Body of pancreas (tissue), 4 donors: Measurements from ENCODE around the gene DNAI1.

Source experiments
- POLR2A ChIP-seq, 3 donors: fragments of 450-650 bp; IDR thresholded peaks; one replicate each; pipeline ENCODE4 v1.6.1; 2016; ENCODE audit warnings: antibody characterized with exemption in 3 of 3, mild to moderate bottlenecking in 2 of 3
- TF ChIP-seq, protein P1 (sequence below), 7 experiments: fragments of 450-650 bp in 4 of 7; fragments of 200-600 bp in 3 of 7; sonication (generic) in 3 of 7; IDR thresholded peaks; one replicate each; pipeline ENCODE4 v1.5.1; 2016 to 2019; ENCODE audit warnings: antibody characterized with exemption in 7 of 7

DNA sequence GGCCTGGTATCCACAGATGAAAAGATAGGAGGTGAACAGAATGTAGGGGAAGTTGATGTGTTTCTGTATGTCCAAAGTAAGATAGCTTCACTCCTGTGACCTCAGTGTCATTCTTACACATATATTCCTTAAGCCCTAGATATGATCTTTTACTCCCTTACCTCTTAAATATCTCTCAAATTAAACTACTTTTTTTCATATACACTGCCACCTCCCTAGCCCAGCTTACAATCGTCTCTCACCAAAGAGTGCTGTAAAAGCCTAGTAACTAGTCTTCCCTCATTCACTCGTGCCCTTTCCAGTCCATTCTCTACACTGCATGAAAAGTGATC is 5.3 kb downstream of the DNAI1 start:
- TF ChIP-seq, protein P1, sequence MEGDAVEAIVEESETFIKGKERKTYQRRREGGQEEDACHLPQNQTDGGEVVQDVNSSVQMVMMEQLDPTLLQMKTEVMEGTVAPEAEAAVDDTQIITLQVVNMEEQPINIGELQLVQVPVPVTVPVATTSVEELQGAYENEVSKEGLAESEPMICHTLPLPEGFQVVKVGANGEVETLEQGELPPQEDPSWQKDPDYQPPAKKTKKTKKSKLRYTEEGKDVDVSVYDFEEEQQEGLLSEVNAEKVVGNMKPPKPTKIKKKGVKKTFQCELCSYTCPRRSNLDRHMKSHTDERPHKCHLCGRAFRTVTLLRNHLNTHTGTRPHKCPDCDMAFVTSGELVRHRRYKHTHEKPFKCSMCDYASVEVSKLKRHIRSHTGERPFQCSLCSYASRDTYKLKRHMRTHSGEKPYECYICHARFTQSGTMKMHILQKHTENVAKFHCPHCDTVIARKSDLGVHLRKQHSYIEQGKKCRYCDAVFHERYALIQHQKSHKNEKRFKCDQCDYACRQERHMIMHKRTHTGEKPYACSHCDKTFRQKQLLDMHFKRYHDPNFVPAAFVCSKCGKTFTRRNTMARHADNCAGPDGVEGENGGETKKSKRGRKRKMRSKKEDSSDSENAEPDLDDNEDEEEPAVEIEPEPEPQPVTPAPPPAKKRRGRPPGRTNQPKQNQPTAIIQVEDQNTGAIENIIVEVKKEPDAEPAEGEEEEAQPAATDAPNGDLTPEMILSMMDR (IDR thresholded peaks at IDR 0.05): no peak
- no peak for TF ChIP-seq POLR2A (IDR thresholded peaks at IDR 0.05)
